Panc1 (cell line): ENCODE data around the gene PRC1. TPM values are rescaled to one million over a fixed set of nuclear protein-coding genes. Genes with fewer than 3 reads are reported as not detected.

Experiments used
- ATAC-seq: fragments of 200-7000 bp; cut with Tn5 transposase; 2 replicates; pipeline ENCODE4 v1.9.1; 2020; ENCODE audit warnings: mild to moderate bottlenecking, moderate library complexity
- BruUV-seq: library from RNA; stranded (reverse); fragments of 400-500 nt; replicated peaks from 2 replicates; lab custom pipeline; 2021; lab: Mats Ljungman, UMichigan
- CTCF ChIA-PET: fragments of 300-600 bp; sonication (Branson Sonifier 250); formaldehyde crosslinking; loops from one replicate; lab custom pipeline; 2022; ENCODE audit warnings: antibody characterized with exemption; lab: Charles Lee
- POLR2A ChIA-PET: fragments of 300-600 bp; sonication (Branson Sonifier 250); formaldehyde crosslinking; loops from one replicate; lab custom pipeline; 2022; ENCODE audit warnings: antibody characterized with exemption; lab: Charles Lee
- DNase-seq: peaks from one replicate; pipeline ENCODE4 v3.0.0-alpha.2; 2010; ENCODE audit warnings: low read depth, low spot score
- H3K27ac ChIP-seq: 2 replicates; pipeline ENCODE4 v1.5.1; 2011; ENCODE audit warnings: mild to moderate bottlenecking, low read length, inconsistent platforms
- H3K27me3 ChIP-seq: fragments of 200-500 bp; sonication (Bioruptor generic); 2 replicates; pipeline ENCODE4 v1.6.0; 2014; ENCODE audit warnings: low read length, inconsistent platforms; ENCODE audit not compliant: control insufficient read depth, insufficient read depth
- H3K36me3 ChIP-seq: fragments of 200-500 bp; sonication (Bioruptor generic); 2 replicates; pipeline ENCODE4 v1.5.1; 2014; ENCODE audit warnings: inconsistent platforms, mild to moderate bottlenecking, low read length, moderate library complexity; ENCODE audit not compliant: control insufficient read depth, insufficient read depth
- H3K4me1 ChIP-seq: 2 replicates; pipeline ENCODE4 v1.5.1; 2011; ENCODE audit warnings: inconsistent platforms, mild to moderate bottlenecking, low read length, moderate library complexity; ENCODE audit not compliant: control insufficient read depth, insufficient read depth
- H3K4me3 ChIP-seq, 2 experiments: 2 replicates each; pipeline ENCODE4 v1.5.1; 2011 to 2012; ENCODE audit warnings: low read depth in 2 of 2, low read length in 2 of 2, mild to moderate bottlenecking in 2 of 2, inconsistent platforms in 1 of 2, moderate library complexity in 1 of 2
- H3K9me3 ChIP-seq: fragments of 200-500 bp; sonication (Bioruptor generic); 2 replicates; pipeline ENCODE4 v1.5.1; 2014; ENCODE audit warnings: low read depth, mild to moderate bottlenecking, inconsistent platforms, low read length, moderate library complexity; ENCODE audit not compliant: control insufficient read depth, insufficient read depth
- POLR2AphosphoS5 ChIP-seq: IDR thresholded peaks from 2 replicates; pipeline ENCODE4 v1.6.1; 2012; ENCODE audit warnings: mild to moderate bottlenecking, low read depth, low read length, moderate library complexity
- REST ChIP-seq, 2 experiments: IDR thresholded peaks; 2 replicates each; pipeline ENCODE4 v1.6.1; 2011 to 2012; ENCODE audit warnings: low read depth in 2 of 2, control low read depth in 1 of 2, low read length in 1 of 2, mild to moderate bottlenecking in 1 of 2, moderate library complexity in 1 of 2; ENCODE audit not compliant: insufficient read depth in 1 of 2
- SIN3A ChIP-seq: IDR thresholded peaks from 2 replicates; pipeline ENCODE4 v1.6.1; 2012; ENCODE audit warnings: low read depth, mild to moderate bottlenecking, low read length, moderate library complexity, borderline replicate concordance; ENCODE audit not compliant: insufficient read depth
- TCF7L2 ChIP-seq: IDR thresholded peaks from 2 replicates; pipeline ENCODE4 v1.6.1; 2011; ENCODE audit warnings: mild to moderate bottlenecking, low read depth, low read length, inconsistent platforms
- in situ Hi-C: cut with HindIII; loops from 2 replicates; pipeline ENCODE4 v1.10.0; 2016; ENCODE audit warnings: low sequenced_read_pairs, low pct_unique_long_range_greater_than_20kb
- intact Hi-C: fragments of 100-400 bp; cut with micrococcal nuclease; formaldehyde crosslinking; loops from one replicate; pipeline ENCODE4 v1.10.0; 2022; ENCODE audit not compliant: unreplicated experiment
- total RNA-seq: library from RNA; stranded (reverse); gene quantifications from one replicate; pipeline ENCODE4 v1.2.1, GENCODE V29; 2021; ENCODE audit not compliant: unreplicated experiment
- TF ChIP-seq, protein P1 (sequence below): fragments of 450-650 bp; IDR thresholded peaks from 2 replicates; pipeline ENCODE4 v1.5.1; 2017; ENCODE audit warnings: mild to moderate bottlenecking

PRC1 gene
- total RNA-seq, 1 experiment from 2014 or later: 228 TPM

- Histone ChIP-seq H3K4me3 (no peak overlapping the region), H3K27me3 (no peaks in the 10 kb centered on the region), H3K9me3 (no peaks in the 10 kb centered on the region), H3K4me1 (no peaks in the 10 kb centered on the region), H3K27ac (no peak overlapping the region), H3K36me3 (peaks cover 2% of the 10 kb centered on the region)
- BruUV-seq: no TSS peak
- POLR2A ChIA-PET: no interaction called here
- CTCF ChIA-PET: no interaction called here
- intact Hi-C loops: no loop called here
- DNase-seq (no peak), ATAC-seq (no peak)
- TF ChIP-seq SIN3A: no peak
- no peak for TF ChIP-seq POLR2AphosphoS5
- TF ChIP-seq TCF7L2: no peak
- TF ChIP-seq, protein P1, sequence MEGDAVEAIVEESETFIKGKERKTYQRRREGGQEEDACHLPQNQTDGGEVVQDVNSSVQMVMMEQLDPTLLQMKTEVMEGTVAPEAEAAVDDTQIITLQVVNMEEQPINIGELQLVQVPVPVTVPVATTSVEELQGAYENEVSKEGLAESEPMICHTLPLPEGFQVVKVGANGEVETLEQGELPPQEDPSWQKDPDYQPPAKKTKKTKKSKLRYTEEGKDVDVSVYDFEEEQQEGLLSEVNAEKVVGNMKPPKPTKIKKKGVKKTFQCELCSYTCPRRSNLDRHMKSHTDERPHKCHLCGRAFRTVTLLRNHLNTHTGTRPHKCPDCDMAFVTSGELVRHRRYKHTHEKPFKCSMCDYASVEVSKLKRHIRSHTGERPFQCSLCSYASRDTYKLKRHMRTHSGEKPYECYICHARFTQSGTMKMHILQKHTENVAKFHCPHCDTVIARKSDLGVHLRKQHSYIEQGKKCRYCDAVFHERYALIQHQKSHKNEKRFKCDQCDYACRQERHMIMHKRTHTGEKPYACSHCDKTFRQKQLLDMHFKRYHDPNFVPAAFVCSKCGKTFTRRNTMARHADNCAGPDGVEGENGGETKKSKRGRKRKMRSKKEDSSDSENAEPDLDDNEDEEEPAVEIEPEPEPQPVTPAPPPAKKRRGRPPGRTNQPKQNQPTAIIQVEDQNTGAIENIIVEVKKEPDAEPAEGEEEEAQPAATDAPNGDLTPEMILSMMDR: no peak
- TF ChIP-seq REST (IDR thresholded peaks at IDR 0.05; ENCODE audit: insufficient read depth in 1 of 2, low read depth in 2 of 2, low read length in 1 of 2): no peak
- in situ Hi-C loops: no loop called here
Observed at GRCh38 chr15:90917569-90917968, 76.8 kb downstream of the PRC1 start.

GRCh38 chr15:90916461-90916860 is 77.9 kb downstream of the PRC1 start:
- in situ Hi-C loops: no loop called here
- H3K27me3 ChIP-seq: no peaks in the 10 kb centered on the region
- ATAC-seq: no peak
- intact Hi-C loops: no loop called here
- TF ChIP-seq, protein P1: no peak
- TF ChIP-seq TCF7L2 (no peak), SIN3A (no peak), REST (IDR thresholded peaks at IDR 0.05; ENCODE audit: insufficient read depth in 1 of 2, low read depth in 2 of 2, low read length in 1 of 2) (no peak), POLR2AphosphoS5 (no peak)
- H3K9me3 ChIP-seq: no peaks in the 10 kb centered on the region
- H3K4me3 ChIP-seq: no peak overlapping the region
- no peak for DNase-seq
- ChIA-PET POLR2A (no interaction called here), CTCF (no interaction called here)
- no peak overlapping the region for H3K27ac ChIP-seq
- no TSS peak for BruUV-seq
- H3K4me1 ChIP-seq: no peaks in the 10 kb centered on the region
- peaks cover 7% of the 10 kb centered on the region for H3K36me3 ChIP-seq

Other genes starting within 250 kb of the PRC1 start
- 62.0 TPM for gene FURIN, start 125.9 kb downstream of the PRC1 start, total RNA-seq
- 0.64 TPM for gene FES, start 110.0 kb downstream of the PRC1 start, total RNA-seq
- 77.2 TPM for gene MAN2A2, start 91.2 kb downstream of the PRC1 start, total RNA-seq
- gene HDDC3, start 62.0 kb downstream of the PRC1 start, total RNA-seq: 5.3 TPM
- 84.4 TPM for gene UNC45A, start 59.2 kb downstream of the PRC1 start, total RNA-seq
- gene RCCD1, start 39.7 kb downstream of the PRC1 start, total RNA-seq: 23.6 TPM
- gene VPS33B, start 28.1 kb upstream of the PRC1 start, total RNA-seq: 16.3 TPM
- not detected for gene SV2B, start 105.7 kb upstream of the PRC1 start, total RNA-seq